PC-9 (cell line): Measurements from ENCODE around the gene PFKP.

Source experiments
- CTCF ChIP-seq: fragments of 200-600 bp; sonication (generic); conservative IDR thresholded peaks from 2 replicates; pipeline ENCODE4 v1.6.1; 2017; ENCODE audit warnings: mixed run types, antibody characterized with exemption, mild to moderate bottlenecking, moderate library complexity
- EZH2 ChIP-seq: fragments of 200-600 bp; sonication (generic); IDR thresholded peaks from 2 replicates; pipeline ENCODE4 v1.8.0; 2017; ENCODE audit warnings: antibody characterized with exemption, low read depth

GRCh38 chr10:3081383-3081981, 14.1 kb downstream of the PFKP start:
- TF ChIP-seq CTCF (no peak), EZH2 (no peak)
